Sciatic nerve (tissue), 2 donors: Measurements from ENCODE around the gene APOBEC3G. TPM values are rescaled to one million over a fixed set of nuclear protein-coding genes. Genes with fewer than 3 reads are reported as not detected.
"Not testable (repeated sequence)": the region's sequence is repeated elsewhere in the genome, so short reads cannot be mapped to it uniquely, and the experiment has no call there.

Experiments
- ATAC-seq: fragments of 200-7000 bp; cut with Tn5 transposase; one replicate; pipeline ENCODE4 v1.9.1; 2020; ENCODE audit warnings: mild to moderate bottlenecking, moderate library complexity
- DNase-seq: peaks from one replicate; pipeline ENCODE4 v3.0.0-alpha.2; 2020; ENCODE audit warnings: low spot score
- intact Hi-C: fragments of 100-400 bp; cut with DNase I; formaldehyde crosslinking; loops from one replicate; pipeline ENCODE4 v1.14.2; 2022
- total RNA-seq: library from RNA; stranded (reverse); fragmentation: NEBNext Ultra II Directional; extraction: Animal tissue kit (Norgen Biotek cat#: 25700); gene quantifications from one replicate; pipeline ENCODE4 v1.2.1, GENCODE V29; 2021
- donor health status: DM: no; HTN: no; CAD: no.
- donor health status: DM: no; HTN: no; CAD: no.

Gene APOBEC3G
- total RNA-seq, 1 donor from 2014 or later = 8.9 TPM

GRCh38 chr22:39061951-39062350 lies 15.1 kb upstream of the APOBEC3G start:
- ATAC-seq, intact Hi-C loops, DNase-seq: not testable (repeated sequence)

GRCh38 chr22:39063904-39064303 lies 13.2 kb upstream of the APOBEC3G start:
- intact Hi-C loops, ATAC-seq, DNase-seq: not testable (repeated sequence)

GRCh38 chr22:39066442-39067276 lies 10.4 kb upstream of the APOBEC3G start:
- ATAC-seq = peak; percentile 50
- DNase-seq, intact Hi-C loops: not testable (repeated sequence)

GRCh38 chr22:39068033-39068785 lies 8.9 kb upstream of the APOBEC3G start:
- intact Hi-C loops = no loop called here
- DNase-seq (no peak), ATAC-seq (no peak)

- ATAC-seq = no peak
- intact Hi-C loops = no loop called here
Observed at GRCh38 chr22:39070186-39070585, 6.9 kb upstream of the APOBEC3G start.

GRCh38 chr22:39072581-39072981 lies 4.5 kb upstream of the APOBEC3G start:
- ATAC-seq, intact Hi-C loops, DNase-seq: not testable (repeated sequence)

More at GRCh38 chr22:39070186-39070585, 6.9 kb upstream of the APOBEC3G start:
- no peak for DNase-seq

GRCh38 chr22:39073981-39074380 lies 3.1 kb upstream of the APOBEC3G start:
- intact Hi-C loops = no loop called here
- no peak for ATAC-seq

GRCh38 chr22:39076155-39077025 lies 685 bp upstream of the APOBEC3G start:
- DNase-seq, intact Hi-C loops: not testable (repeated sequence)
- ATAC-seq = peak; percentile 85

More at GRCh38 chr22:39073981-39074380, 3.1 kb upstream of the APOBEC3G start:
- no peak for DNase-seq

DNA sequence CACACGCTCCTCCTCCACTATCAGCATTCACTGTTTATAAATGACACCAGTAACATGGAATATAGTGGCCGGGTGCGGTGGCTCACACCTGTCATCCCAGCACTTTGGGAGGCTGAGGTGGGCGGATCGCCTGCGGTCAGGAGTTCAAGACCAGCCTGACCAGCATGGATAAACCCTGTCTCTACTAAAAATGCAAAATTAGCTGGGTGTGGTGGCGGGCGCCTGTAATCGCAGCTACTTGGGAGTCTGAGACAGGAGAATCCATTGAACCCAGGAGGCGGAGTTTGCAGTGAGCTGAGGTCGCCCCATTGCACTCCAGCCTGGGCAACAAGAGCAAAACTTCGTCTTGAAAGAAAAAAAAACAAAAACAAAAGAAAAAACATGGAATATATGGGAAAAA lies 837 bp downstream of the APOBEC3G start:
- DNase-seq, intact Hi-C loops, ATAC-seq: not testable (repeated sequence)

DNA sequence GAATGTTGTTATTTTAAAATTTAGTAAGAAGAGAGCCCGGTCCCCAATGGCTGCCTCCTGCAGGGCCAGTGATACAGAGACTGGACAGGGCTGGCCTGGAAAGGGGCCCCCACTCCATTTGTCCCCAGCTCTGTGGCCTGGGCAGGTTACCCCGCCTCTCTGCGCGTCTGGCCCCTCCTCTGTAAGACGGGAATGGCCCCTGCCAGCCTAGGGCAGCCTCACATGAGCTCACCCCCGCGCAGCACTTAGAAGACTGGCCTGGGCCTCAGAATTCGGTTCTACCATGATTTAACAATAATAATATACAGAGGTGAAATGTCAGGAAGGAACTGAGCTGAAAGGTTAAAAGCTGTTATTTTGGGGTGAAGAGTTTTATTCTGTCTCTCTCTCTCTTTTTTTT lies 1.3 kb downstream of the APOBEC3G start:
- intact Hi-C loops = no loop called here
- no peak for DNase-seq
- no peak for ATAC-seq

GRCh38 chr22:39079054-39079637 lies 2.1 kb downstream of the APOBEC3G start:
- DNase-seq, intact Hi-C loops: not testable (repeated sequence)
- ATAC-seq = peak; percentile 41

- intact Hi-C loops = no loop called here
- DNase-seq (no peak), ATAC-seq (no peak)
Observed at GRCh38 chr22:39080052-39080762, 3.1 kb downstream of the APOBEC3G start.

DNA sequence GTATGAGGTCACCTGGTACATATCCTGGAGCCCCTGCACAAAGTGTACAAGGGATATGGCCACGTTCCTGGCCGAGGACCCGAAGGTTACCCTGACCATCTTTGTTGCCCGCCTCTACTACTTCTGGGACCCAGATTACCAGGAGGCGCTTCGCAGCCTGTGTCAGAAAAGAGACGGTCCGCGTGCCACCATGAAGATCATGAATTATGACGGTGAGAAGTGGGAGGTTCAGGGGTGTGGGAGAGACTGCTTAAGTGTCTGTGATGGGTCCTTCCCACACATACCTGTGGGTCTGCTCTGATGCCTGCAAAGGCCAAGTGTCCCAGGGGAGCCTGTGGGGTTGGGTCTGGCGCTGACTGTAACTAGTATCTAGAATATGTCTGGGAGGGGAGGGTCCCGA lies 3.9 kb downstream of the APOBEC3G start:
- ATAC-seq (no peak), DNase-seq (no peak)
- intact Hi-C loops = no loop called here

DNA sequence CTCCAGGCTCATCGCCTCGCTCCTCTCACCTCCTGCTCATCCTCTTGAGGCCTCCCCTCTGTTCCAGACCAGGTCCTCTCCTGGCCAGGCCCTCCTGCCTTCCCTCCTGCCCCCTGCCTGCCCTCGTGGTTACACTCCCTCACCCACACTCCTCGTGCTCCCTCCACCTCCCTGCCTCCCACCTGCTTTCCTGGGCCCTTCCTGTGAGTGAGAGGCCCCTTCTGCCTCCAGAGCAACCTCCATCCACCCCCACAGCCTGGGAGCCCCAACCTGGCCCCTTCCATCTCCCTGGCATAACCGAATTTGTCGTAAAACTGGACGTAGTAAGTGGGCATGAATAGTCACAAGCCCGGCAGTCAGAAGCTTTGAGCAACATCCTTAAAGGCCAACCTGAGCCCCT lies 4.5 kb downstream of the APOBEC3G start:
- intact Hi-C loops = no loop called here
- ATAC-seq (no peak), DNase-seq (no peak)

- ATAC-seq = no peak
- intact Hi-C loops = no loop called here
- DNase-seq = no peak
Observed at GRCh38 chr22:39083212-39084165, 6.4 kb downstream of the APOBEC3G start.

GRCh38 chr22:39084666-39085065 lies 7.6 kb downstream of the APOBEC3G start:
- DNase-seq = no peak
- intact Hi-C loops = no loop called here
- ATAC-seq = no peak

- DNase-seq (no peak), ATAC-seq (no peak)
- intact Hi-C loops = no loop called here
Observed at GRCh38 chr22:39087098-39087497, 10.0 kb downstream of the APOBEC3G start.
